ENCODE results near the gene TEKT3. TPM values are rescaled to one million over a fixed set of nuclear protein-coding genes. Genes with fewer than 3 reads are reported as not detected.

Gene TEKT3
- total and polyA plus RNA-seq, 2 of the 4 experiments (the other 2 are of a cell fraction): 0.15 TPM; not detected in 1

DNA sequence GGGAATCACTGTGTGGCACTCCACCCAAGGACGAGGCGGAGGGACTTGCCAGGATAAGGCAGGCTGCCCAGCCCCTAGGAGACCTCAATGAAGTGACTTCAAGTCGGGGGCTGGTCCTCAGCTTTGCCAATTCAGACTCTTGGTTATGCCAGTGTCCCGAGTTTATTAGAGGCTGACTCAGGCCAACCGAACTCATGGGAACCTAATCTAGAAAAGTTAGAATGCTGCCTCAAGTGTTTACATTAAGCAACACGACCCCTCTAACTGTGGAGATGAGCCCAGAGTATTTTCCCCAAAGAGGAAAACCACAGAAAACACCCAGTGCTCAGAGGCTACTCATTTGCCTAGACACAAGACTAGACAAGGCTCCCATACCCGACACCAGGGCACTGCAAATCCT is 1.1 kb upstream of the TEKT3 start:
- peak; percentile 12 for DNase-seq
- H3K4me3 ChIP-seq (ENCODE audit: insufficient read depth, low read depth, low read length): no peak overlapping the region
- H2AK9ac ChIP-seq (replicated peaks; ENCODE audit: low read depth, low read length, poor library complexity): no peak overlapping the region
- no peak overlapping the region for H3K14ac ChIP-seq (replicated peaks; ENCODE audit: low read depth, low read length)
- H3K4me2 ChIP-seq (ENCODE audit: low read depth, low read length): no peak overlapping the region
- no peak overlapping the region for H2BK120ac ChIP-seq (ENCODE audit: low read depth, low read length)
- H3K36me3 ChIP-seq (ENCODE audit: control insufficient read depth, insufficient read depth, low read length): no peaks in the 10 kb centered on the region
- no peak overlapping the region for H2BK15ac ChIP-seq (ENCODE audit: low read depth, low read length)
- H2BK5ac ChIP-seq (ENCODE audit: low read depth, low read length, poor library complexity, severe bottlenecking): no peak overlapping the region
- H4K20me1 ChIP-seq (ENCODE audit: insufficient read depth, low read length): no peaks in the 10 kb centered on the region
- H3K9ac ChIP-seq (ENCODE audit: low read depth, low read length): no peak overlapping the region
- H4K91ac ChIP-seq (ENCODE audit: insufficient read depth, low read depth, low read length): no peak overlapping the region
- no peak overlapping the region for H3K23ac ChIP-seq (ENCODE audit: low read depth, low read length)
- WGBS, 2 experiments (ENCODE audit: extremely low coverage in 2 of 2, insufficient read length in 1 of 2): 51% methylated on average over 2 of the region's 7 CpGs; no CpG with 5 or more reads in 1 of the 2 experiments
- H3K18ac ChIP-seq (ENCODE audit: low read depth, low read length): no peak overlapping the region
- no peak overlapping the region for H2AFZ ChIP-seq (replicated peaks; ENCODE audit: low read length, poor library complexity)
- intact Hi-C loops (cut with micrococcal nuclease) (loop anchor here (10.0 kb wide), 1 partner anchor 78 kb away; the partner anchor contains the start of gene PMP22), dilution Hi-C loops (cut with HindIII; ENCODE audit: low sequenced_read_pairs, unreplicated experiment) (no loop called here), in situ Hi-C loops (cut with MboI; ENCODE audit: low sequenced_read_pairs) (no loop called here)
- H3K4ac ChIP-seq (ENCODE audit: low read depth, low read length): no peak overlapping the region
- no peak for ATAC-seq (ENCODE audit: low read depth)
- ChIA-PET CTCF (interaction anchor here (0.7 kb wide), 1 partner anchor 1911 kb away, joined by 4 read pairs; no protein-coding TSS in a partner anchor), POLR2A (ENCODE audit: unreplicated experiment) (no interaction called here)
- H4K5ac ChIP-seq (ENCODE audit: low read depth, low read length): no peak overlapping the region
- BruUV-seq (replicated peaks): no TSS peak
- no peak overlapping the region for H3K27ac ChIP-seq (ENCODE audit: insufficient read depth, low read length)
- no peaks in the 10 kb centered on the region for H3K79me1 ChIP-seq (ENCODE audit: low read depth in 1 of 2, low read length in 2 of 2)
- H3K27me3 ChIP-seq (ENCODE audit: control insufficient read depth, insufficient read depth, low read length): peaks cover 13% of the 10 kb centered on the region
- no peak overlapping the region for H2BK20ac ChIP-seq (ENCODE audit: low read depth, low read length)
- H3K56ac ChIP-seq (ENCODE audit: extremely low read depth, insufficient read depth, low read length): no peak overlapping the region
- TF ChIP-seq POLR2A (IDR thresholded peaks at IDR 0.05; ENCODE audit: low read depth, low read length) (no peak), RCOR1 (IDR thresholded peaks at IDR 0.05; ENCODE audit: insufficient replicate concordance, low read length) (no peak), BHLHE40 (IDR thresholded peaks at IDR 0.05; ENCODE audit: low read depth, low read length) (no peak), FOS (IDR thresholded peaks at IDR 0.05; ENCODE audit: low read depth, low read length) (no peak), NFE2L2 (IDR thresholded peaks at IDR 0.05; ENCODE audit: low read depth, low read length) (no peak), MAZ (IDR thresholded peaks at IDR 0.05; ENCODE audit: borderline replicate concordance, low read depth, low read length) (no peak), MXI1 (IDR thresholded peaks at IDR 0.05; ENCODE audit: borderline replicate concordance, low read depth, low read length) (no peak)
- TF ChIP-seq, protein P1, sequence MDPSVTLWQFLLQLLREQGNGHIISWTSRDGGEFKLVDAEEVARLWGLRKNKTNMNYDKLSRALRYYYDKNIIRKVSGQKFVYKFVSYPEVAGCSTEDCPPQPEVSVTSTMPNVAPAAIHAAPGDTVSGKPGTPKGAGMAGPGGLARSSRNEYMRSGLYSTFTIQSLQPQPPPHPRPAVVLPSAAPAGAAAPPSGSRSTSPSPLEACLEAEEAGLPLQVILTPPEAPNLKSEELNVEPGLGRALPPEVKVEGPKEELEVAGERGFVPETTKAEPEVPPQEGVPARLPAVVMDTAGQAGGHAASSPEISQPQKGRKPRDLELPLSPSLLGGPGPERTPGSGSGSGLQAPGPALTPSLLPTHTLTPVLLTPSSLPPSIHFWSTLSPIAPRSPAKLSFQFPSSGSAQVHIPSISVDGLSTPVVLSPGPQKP (IDR thresholded peaks at IDR 0.05; ENCODE audit: borderline replicate concordance, low read depth, low read length): no peak
- no peaks in the 10 kb centered on the region for H3K9me1 ChIP-seq (ENCODE audit: insufficient read depth, low read length)
- H3K4me1 ChIP-seq (ENCODE audit: control insufficient read depth, insufficient read depth, low read length): no peaks in the 10 kb centered on the region
- no peak overlapping the region for H4K8ac ChIP-seq (ENCODE audit: low read depth in 2 of 2, low read length in 2 of 2)
- H3K9me3 ChIP-seq (ENCODE audit: control insufficient read depth, insufficient read depth, low read length): no peaks in the 10 kb centered on the region
- no peak overlapping the region for H2AK5ac ChIP-seq (ENCODE audit: low read depth, low read length)
